Smooth muscle cell (in vitro differentiated cells): Measurements from ENCODE around the gene RUVBL2. TPM values are rescaled to one million over a fixed set of nuclear protein-coding genes. Genes with fewer than 3 reads are reported as not detected.
A peak's percentile ranks its signal among the peaks of the same experiment; 100 is the strongest.
"Not testable (repeated sequence)": the region's sequence is repeated elsewhere in the genome, so short reads cannot be mapped to it uniquely, and the experiment has no call there.

Experiments
- DNase-seq: peaks from one replicate; lab custom pipeline; 2025; ENCODE audit not compliant: unreplicated experiment; lab: John Stamatoyannopoulos, UW
- H2AFZ ChIP-seq: fragments of 200-600 bp; sonication (generic); 2 replicates; pipeline ENCODE4 v1.6.0; 2016; ENCODE audit warnings: antibody characterized with exemption, low read depth, mild to moderate bottlenecking
- H3F3A ChIP-seq: fragments of 200-600 bp; sonication (generic); 2 replicates; pipeline ENCODE4 v1.6.0; 2017; ENCODE audit warnings: antibody characterized with exemption, low read depth
- H3K27ac ChIP-seq: fragments of 200-600 bp; sonication (generic); 2 replicates; pipeline ENCODE4 v1.5.1; 2016; ENCODE audit warnings: low read depth, mild to moderate bottlenecking
- H3K27me3 ChIP-seq: fragments of 200-600 bp; sonication (generic); 2 replicates; pipeline ENCODE4 v1.6.1; 2016; ENCODE audit warnings: low read depth, mild to moderate bottlenecking
- H3K36me3 ChIP-seq: fragments of 200-600 bp; sonication (generic); 2 replicates; pipeline ENCODE4 v1.5.1; 2016; ENCODE audit warnings: low read depth
- H3K4me1 ChIP-seq: fragments of 200-600 bp; sonication (generic); 2 replicates; pipeline ENCODE4 v1.5.1; 2016; ENCODE audit warnings: low read depth
- H3K4me2 ChIP-seq: fragments of 200-600 bp; sonication (generic); 2 replicates; pipeline ENCODE4 v1.6.0; 2016; ENCODE audit warnings: mild to moderate bottlenecking
- H3K4me3 ChIP-seq: fragments of 200-600 bp; sonication (generic); 2 replicates; pipeline ENCODE4 v1.5.1; 2016; ENCODE audit warnings: mild to moderate bottlenecking
- H3K79me2 ChIP-seq: fragments of 200-600 bp; sonication (generic); 2 replicates; pipeline ENCODE4 v1.6.0; 2016; ENCODE audit warnings: low read depth, mild to moderate bottlenecking
- H3K9ac ChIP-seq: fragments of 200-600 bp; sonication (generic); 2 replicates; pipeline ENCODE4 v1.6.0; 2016; ENCODE audit warnings: low read depth
- H3K9me3 ChIP-seq: fragments of 200-600 bp; sonication (generic); replicated peaks from 2 replicates; pipeline ENCODE4 v1.5.1; 2016; ENCODE audit warnings: low read depth
- H4K20me1 ChIP-seq: fragments of 200-600 bp; sonication (generic); 2 replicates; pipeline ENCODE4 v1.6.0; 2016; ENCODE audit warnings: low read depth
- CTCF ChIP-seq: fragments of 200-600 bp; sonication (generic); IDR thresholded peaks from 2 replicates; pipeline ENCODE4 v1.5.1; 2017; ENCODE audit warnings: borderline replicate concordance, mild to moderate bottlenecking, antibody characterized with exemption; ENCODE audit not compliant: insufficient read depth, poor library complexity, severe bottlenecking
- WGBS: methylation state at CpG from one replicate; pipeline ENCODE4 v1.1.7; 2016; ENCODE audit warnings: low lambda C conversion rate; 5-methylcytosine and 5-hydroxymethylcytosine counted together
- polyA plus RNA-seq: library from polyadenylated mRNA; unstranded; fragments of >200 nt; fragmentation: Nextera tagmentation; extraction: Ambion mirVana; gene quantifications from 2 replicates; pipeline ENCODE4 v1.2.1, GENCODE V29; 2016
- total RNA-seq: library from RNA; depleted of rRNA; stranded (reverse); fragments of >200 nt; gene quantifications from 2 replicates; pipeline ENCODE4 v1.2.3, GENCODE V29; 2014

RUVBL2 gene
- total and polyA plus RNA-seq, 2 experiments from 2014 or later = 89.4 to 123 TPM

- no peaks in the 10 kb centered on the region for H3K36me3 ChIP-seq
- H2AFZ ChIP-seq = no peak overlapping the region
- no peak for DNase-seq
- no peak overlapping the region for H3K9ac ChIP-seq
- H3F3A ChIP-seq = no peaks in the 10 kb centered on the region
- 61% methylated on average over 17 of the region's 17 CpGs for WGBS
- H3K4me3 ChIP-seq = no peak overlapping the region
- no peaks in the 10 kb centered on the region for H3K9me3 ChIP-seq
- no peaks in the 10 kb centered on the region for H3K79me2 ChIP-seq
- H3K27me3 ChIP-seq = no peaks in the 10 kb centered on the region
- no peaks in the 10 kb centered on the region for H3K4me1 ChIP-seq
- H3K27ac ChIP-seq = no peak overlapping the region
- peak overlapping the region; percentile 28 for H3K4me2 ChIP-seq
- TF ChIP-seq CTCF = no peak
- no peaks in the 10 kb centered on the region for H4K20me1 ChIP-seq
These were observed 48.5 kb downstream of the RUVBL2 start for GRCh38 chr19:49042177-49042576.

- not testable (repeated sequence) for H3K79me2 ChIP-seq, H3K27ac ChIP-seq, H4K20me1 ChIP-seq, H3K4me2 ChIP-seq, H3K4me3 ChIP-seq, H3K36me3 ChIP-seq, H3K9ac ChIP-seq, DNase-seq, H3F3A ChIP-seq, H3K9me3 ChIP-seq, H3K4me1 ChIP-seq, H2AFZ ChIP-seq, H3K27me3 ChIP-seq
- 99% methylated on average over 3 of the region's 4 CpGs for WGBS
These were observed 49.0 kb downstream of the RUVBL2 start for GRCh38 chr19:49042666-49043065.

GRCh38 chr19:49043548-49043947 is 49.9 kb downstream of the RUVBL2 start, which contains the start of gene CGB5:
TSS of gene CGB5 (plus strand) at chr19:49043848. CDS start at chr19:49044210, 362 bp downstream.
- H3K9ac ChIP-seq, H4K20me1 ChIP-seq, H3K27me3 ChIP-seq, H3K36me3 ChIP-seq, H3K27ac ChIP-seq, H3K79me2 ChIP-seq, H2AFZ ChIP-seq, H3K4me2 ChIP-seq, H3K4me1 ChIP-seq, DNase-seq, H3K4me3 ChIP-seq, H3F3A ChIP-seq, H3K9me3 ChIP-seq: not testable (repeated sequence)
- 83% methylated on average over 15 of the region's 15 CpGs for WGBS

DNA sequence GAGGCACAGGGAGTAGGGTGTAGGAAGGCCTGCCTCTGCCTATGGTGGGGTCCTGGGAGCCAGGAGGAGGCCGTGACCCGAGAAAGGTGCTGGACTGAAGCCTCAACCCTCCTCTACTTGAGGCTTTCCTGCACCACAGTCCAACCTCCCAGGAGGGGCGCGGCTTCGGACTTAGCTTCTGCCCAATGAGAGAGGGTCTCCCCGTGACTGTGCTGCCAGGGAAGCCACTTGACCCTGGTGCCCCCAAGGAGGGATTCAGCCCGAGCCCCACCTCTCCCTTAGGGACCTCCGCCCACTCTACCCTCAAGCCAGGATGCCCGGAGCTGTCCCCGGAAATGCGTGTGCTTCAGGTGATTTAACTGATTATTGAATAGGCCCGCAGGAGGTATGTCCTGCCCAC is 55.3 kb downstream of the RUVBL2 start, which contains the start of gene CGB8:
TSS of gene CGB8 (minus strand) at position 101 of the 400 bp plus-strand sequence. CDS start 372 bp downstream, outside the sequence.
- not testable (repeated sequence) for H3K9ac ChIP-seq, H3K27me3 ChIP-seq, H4K20me1 ChIP-seq, H3K9me3 ChIP-seq, H3K4me1 ChIP-seq, H3K4me2 ChIP-seq, H3K79me2 ChIP-seq, H3K27ac ChIP-seq, H3F3A ChIP-seq, DNase-seq, H3K4me3 ChIP-seq, H3K36me3 ChIP-seq, H2AFZ ChIP-seq
- 83% methylated on average over 10 of the region's 12 CpGs for WGBS

- H3K27ac ChIP-seq = peak overlapping the region; percentile 53
- not testable (repeated sequence) for H3F3A ChIP-seq, H3K79me2 ChIP-seq, H3K4me1 ChIP-seq, DNase-seq, H3K4me3 ChIP-seq, H2AFZ ChIP-seq, H3K4me2 ChIP-seq, H4K20me1 ChIP-seq, H3K27me3 ChIP-seq, H3K36me3 ChIP-seq, H3K9ac ChIP-seq, H3K9me3 ChIP-seq
- 87% methylated on average over 3 of the region's 4 CpGs for WGBS
These were observed 56.1 kb downstream of the RUVBL2 start for GRCh38 chr19:49049834-49050233.

GRCh38 chr19:49050376-49051033 is 56.8 kb downstream of the RUVBL2 start:
- not testable (repeated sequence) for H3F3A ChIP-seq, H3K4me3 ChIP-seq, H3K9ac ChIP-seq, H2AFZ ChIP-seq, H4K20me1 ChIP-seq, H3K36me3 ChIP-seq, H3K4me2 ChIP-seq, H3K9me3 ChIP-seq, DNase-seq, H3K79me2 ChIP-seq, H3K4me1 ChIP-seq, H3K27me3 ChIP-seq
- 46% methylated on average over 23 of the region's 24 CpGs for WGBS
- peak overlapping the region; percentile 53 for H3K27ac ChIP-seq
